NCI-H345 treated with DMSO at 0.1 percent for 48 hours (cell line): ENCODE measurements around the gene EID2.

Source experiments
- DNase-seq: peaks from one replicate; lab custom pipeline; 2025; ENCODE audit not compliant: unreplicated experiment; lab: John Stamatoyannopoulos, UW

EID2 gene, protein sequence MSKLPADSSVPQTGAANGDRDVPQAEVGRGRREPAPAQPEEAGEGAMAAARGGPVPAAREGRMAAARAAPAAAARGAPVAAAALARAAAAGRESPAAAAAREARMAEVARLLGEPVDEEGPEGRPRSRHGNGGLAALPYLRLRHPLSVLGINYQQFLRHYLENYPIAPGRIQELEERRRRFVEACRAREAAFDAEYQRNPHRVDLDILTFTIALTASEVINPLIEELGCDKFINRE

DNA sequence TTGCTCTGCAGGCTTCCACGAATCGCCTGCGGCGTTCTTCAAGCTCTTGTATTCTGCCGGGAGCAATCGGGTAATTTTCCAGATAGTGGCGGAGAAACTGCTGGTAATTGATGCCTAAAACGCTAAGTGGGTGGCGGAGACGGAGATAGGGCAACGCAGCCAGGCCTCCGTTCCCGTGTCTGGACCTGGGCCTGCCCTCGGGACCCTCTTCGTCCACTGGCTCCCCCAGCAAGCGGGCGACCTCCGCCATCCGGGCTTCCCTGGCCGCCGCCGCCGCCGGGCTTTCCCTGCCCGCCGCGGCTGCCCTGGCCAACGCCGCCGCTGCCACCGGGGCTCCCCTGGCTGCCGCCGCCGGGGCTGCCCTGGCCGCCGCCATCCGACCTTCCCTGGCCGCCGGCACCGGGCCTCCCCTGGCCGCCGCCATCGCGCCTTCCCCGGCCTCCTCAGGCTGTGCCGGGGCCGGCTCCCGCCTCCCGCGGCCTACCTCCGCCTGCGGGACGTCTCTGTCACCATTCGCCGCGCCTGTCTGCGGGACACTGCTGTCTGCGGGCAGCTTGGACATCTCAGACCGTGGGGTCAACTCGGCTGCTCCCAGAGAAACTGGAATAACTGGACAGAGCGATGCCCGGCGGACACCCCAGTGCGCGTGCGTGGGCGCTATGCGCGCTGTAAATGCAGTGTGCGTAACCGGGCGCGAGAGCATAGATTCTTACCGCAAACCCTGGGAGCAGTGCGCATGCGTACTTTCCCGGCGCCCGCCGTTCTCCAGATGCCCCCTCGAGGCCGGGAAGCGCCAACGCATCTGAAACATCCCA lies at the start of gene EID2:
EID2 (minus strand) TSS at position 644 of the 815 bp plus-strand sequence; CDS start at position 562, 82 bp downstream.
- peak; percentile 100 for DNase-seq

DNA sequence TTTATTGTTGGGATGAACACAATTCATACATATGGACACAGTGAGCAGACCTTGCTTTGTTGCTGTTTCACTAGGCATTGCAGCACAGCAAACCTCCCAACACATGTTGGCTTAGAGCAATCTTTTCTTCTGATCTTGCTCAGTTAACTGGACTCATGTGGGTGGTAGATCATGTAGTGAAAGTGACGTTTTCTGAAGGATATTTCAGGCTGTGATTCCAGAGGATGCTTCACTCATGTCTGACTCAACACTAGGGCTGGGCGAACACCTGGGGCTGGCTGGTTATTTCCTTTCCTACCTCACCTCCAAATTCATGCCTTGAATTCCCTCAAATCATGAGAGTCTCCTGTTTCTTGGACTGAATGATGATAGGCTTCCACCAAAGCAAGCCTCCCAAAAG lies 48.1 kb upstream of the EID2 start:
- DNase-seq = no peak

DNA sequence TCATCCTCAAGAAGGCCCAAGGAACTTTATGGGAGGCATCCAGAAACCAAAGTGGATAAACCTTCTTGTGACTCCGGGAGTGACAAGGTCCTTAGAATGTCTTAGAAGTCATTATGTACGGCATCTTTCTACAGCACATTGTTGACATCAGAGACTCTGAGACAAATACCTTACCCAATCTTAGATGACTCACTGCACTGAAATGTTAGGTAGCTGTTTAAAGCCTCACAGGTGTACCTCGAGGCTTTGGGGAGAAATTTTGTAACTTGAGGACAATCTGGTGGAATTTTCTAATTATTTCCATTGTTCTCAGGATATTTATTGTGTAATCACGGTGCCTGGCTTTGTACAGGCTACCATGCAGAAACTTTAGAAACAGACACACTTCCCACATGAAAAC lies 47.5 kb upstream of the EID2 start:
- no peak for DNase-seq

DNA sequence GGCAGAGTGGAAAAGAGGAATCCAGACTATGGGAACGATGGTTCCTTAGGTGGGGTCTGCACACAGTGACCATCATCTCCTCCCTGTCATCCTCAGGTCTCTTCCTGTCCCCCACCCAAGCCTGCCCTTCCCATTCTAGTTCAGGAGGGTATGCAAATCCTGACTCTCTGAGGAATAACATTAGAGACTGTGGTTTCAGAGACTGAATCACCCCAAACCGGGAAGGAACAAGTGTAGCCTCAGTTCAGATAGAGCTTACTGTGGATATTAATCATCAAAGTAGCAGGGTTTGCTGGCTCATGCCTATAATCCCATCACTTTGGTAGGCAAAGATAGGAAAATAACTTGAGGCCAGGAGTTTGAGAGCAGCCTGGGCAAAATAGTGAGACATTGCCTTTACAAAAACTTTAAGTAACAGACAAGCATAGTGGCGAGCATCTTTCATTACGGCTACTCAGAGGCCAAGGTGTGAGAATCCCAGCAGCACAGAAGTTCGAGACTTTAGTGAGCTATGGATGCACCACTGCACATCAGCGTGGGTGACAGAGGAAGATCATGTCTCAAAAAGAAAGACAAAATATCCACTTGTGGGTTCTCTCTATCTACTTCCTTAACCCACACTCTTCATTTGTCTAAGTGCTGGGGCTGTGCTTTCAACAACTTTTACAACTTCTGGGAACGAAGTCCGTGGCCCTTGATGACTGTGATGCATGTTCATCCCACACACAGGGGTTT lies 43.1 kb upstream of the EID2 start:
- DNase-seq = no peak

DNA sequence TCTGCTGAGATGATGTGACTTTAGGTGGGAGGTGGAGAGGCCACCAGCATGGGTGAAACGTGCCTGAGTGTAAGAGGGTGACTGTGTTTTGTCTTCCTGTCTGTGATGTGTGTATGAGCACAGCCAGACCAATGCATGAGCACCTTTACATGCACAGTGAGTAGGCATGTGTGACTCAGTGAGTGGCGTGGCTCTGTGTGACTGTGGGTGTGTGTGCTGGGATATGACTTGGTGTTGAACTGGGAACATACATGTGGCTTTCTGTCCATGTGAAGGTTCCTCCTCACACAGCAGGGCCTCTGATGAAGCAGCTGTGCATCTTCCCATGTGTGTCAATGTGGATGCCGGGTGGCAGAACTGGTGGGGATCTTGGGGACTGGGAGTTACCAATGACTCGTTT lies 42.5 kb upstream of the EID2 start:
- DNase-seq = no peak

DNA sequence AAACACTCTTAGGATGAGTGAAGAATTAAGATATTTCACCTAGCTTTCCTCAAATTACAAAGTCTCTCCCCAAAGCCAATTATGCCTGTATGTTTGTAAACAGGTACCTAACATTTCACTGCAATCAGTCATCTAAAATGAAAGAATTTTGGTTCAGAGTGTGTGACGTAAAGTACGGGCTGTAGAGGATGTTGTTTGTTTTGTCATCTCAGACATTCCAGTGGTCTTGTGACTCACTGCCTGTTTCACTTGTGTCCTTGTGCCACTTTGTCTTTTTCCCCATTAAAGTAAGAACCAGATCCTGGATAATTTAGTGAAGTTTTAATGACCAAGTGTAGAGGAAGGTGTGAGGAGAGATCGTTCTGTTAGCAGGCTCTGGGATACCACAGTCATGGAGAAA lies 28.6 kb upstream of the EID2 start:
- no peak for DNase-seq

DNA sequence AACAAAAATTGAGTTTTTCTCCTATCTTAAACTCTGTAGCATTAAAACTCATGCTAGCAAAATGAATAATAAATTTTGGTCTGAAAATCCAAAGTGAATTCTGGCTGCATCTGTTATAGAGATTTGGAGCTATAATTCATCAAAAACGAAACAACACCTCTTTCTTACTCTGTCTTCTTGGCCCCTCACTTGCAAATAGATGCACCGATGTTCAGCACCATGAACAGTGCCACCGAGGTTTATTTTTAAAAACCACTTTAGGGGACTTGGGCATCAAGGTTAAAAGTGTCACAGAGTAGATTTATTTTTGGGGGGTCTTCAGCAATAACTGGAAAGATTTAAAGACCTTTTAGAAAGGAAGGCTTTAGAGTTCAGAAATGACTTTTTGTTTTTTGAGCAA lies 26.1 kb upstream of the EID2 start:
- DNase-seq = no peak

DNA sequence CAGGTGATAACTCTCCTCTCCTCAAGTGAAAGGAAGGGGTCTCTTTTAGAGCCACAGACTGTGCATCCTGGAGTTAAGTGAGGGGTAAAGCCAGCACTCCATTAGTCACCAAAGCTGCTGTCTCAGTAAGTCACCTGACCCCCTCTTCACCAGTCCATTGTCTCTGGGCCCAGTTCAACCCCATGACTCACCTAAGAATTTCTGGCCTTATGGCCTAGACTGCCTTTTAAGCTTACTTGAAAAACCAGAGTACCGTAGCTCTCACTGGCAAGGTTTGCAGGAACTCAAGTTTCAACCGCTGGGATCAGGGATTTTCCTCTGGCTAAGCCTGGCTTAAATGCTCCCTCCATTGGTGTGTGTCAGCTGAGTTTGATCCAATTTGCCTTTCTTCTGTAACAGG lies 23.4 kb upstream of the EID2 start:
- DNase-seq = no peak

DNA sequence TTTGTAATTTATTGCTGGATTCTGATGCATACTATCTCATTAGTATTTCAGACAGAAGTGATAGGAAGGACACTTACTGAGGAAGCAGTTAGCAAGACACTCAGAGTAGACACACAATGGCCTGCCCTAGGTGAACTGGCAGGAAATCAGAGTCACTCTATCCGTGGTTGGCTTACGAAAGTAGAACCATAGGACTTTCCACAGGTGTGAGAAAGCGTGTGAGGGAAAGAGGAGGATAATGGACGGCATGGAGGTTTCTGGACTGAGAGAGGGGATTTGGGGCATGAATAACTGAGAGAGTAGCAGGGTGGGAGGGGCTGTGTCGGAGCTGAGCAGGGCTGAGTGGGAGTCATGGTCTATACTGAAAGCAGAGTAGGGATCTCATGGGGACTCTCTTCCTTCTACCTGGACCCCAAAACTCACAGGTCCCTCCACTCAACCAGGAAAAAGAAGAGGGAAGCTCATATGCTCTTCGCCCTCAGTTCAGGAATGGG lies 18.7 kb upstream of the EID2 start:
- no peak for DNase-seq

DNA sequence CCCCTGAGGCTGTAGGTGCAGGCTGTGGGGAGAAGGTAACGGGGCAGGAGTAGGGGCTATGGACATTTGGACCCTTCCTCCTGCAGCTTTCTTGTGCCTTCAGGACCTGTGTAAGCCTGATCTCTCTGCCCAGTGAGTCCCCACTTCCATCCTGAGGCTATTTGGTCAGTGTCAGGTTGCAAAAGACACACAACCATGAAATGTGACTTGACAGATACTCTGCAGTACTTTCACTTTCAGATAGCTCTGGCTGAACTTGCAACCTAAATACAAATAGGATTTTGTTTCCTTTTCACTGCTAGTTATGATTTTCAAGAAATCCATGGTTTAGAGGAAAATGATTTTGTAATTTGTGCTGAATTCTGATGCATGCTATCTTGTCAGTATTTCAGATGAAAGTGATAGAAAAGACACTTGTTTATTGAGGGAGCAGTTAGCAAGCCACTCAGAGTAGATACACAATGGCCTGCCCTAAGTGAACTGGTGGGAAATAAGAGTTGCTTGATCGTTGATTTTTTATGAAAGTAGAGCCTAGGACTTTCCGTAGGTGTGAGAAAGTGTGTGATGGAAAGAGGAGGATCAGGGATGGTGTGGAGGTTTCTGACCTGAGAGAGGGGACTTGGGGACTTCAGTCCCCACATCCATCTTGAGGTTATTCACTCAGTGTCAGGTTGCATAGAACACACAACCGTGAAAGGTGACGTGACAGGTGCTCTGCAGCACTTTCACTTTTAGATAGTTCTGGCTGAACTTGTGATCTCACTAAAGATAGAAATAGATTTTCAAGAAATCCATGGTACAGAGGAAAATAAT lies 18.1 kb upstream of the EID2 start:
- DNase-seq = peak; percentile 23

DNA sequence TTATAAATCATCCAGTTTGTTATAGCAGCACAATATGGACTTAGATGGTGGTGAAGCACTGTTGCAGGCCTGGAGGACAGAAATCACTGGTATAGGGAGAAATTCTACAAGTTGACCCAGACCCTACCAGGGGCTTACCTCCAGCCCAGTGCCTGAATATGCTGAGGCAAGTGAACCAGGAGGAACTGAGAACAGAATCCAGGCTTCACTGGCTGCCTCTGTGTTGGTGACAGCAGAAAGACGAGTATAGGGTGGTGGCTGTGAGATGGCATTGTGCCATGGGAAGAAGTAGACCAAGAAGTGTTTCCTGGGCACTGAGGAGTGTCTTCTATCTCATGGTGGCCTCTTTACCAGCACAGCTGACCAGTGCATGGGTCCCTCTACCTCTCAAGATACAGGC lies 15.9 kb upstream of the EID2 start:
- DNase-seq = no peak

DNA sequence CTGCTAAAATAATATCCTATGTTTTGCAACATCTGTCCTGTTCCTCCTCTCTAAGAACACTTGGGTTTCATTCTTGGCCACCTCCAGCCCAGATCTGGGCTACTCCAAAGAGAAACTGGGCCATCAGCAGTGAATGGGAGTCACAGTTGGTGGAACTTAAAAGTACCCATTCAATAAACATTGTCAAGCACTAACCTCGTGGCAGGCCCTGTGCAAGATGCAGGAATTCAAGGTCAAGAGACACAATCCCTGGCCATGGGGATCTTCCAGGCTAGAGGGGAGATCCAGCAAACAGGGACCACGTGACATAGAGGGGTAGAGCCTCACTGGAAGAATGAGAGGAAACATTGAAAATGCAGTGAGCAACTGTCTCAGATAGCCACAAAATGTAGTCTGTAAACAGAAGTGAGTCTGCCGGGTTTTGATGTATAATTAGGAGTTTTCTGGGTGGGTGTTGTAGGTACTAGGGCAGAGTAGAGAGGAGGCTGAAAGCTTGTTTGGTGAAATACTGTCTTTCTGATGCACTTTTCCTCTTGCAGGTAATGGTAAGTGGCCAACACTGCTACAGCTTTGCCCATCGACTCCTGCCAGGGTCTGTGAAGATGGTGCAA lies 14.8 kb upstream of the EID2 start:
- DNase-seq = no peak

DNA sequence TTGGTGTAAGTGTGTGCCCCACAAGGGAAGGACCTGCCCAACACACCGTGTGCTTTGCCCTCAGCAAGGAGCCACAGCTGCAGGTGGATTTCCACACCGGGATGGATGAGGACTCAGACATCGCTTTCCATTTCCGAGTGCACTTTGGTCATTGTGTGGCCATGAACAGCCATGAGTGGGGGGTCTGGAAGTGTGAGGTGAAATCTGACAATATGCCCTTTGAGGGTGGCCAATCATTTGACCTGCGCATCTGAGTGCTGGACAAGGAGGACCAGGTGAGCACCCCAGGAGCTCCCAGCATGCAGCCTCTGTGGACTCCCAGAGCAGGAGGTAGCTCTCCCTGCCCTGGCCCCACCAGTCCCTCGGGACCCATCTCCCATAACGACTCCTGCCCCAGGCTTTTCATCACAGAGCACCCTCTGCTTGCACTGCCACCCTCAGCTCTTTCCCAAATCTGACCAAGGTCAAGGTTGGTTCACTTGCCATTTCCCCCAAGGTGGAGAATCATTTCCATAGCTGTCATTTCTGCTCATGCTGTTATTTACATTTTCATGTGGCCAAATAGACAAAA lies 13.2 kb upstream of the EID2 start:
- DNase-seq = no peak

DNA sequence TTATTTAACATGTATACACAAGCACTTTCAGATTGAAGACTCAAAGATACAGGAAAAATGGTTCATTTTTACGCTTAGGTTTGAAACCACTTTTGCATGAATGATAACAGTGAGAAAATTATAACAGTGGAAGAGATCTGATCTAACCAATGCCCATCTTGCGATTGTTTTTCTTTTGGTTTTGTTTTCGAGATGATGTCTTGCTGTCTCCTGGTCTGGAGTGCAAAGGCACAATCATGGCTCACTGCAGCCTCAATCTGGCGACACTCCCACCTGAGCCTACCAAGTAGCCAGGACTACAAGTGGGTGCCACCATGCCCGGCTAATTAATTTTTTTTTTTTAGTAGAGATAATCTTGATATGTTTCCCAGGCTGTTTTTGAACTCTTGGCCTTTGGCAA lies 10.2 kb upstream of the EID2 start:
- DNase-seq = no peak

DNA sequence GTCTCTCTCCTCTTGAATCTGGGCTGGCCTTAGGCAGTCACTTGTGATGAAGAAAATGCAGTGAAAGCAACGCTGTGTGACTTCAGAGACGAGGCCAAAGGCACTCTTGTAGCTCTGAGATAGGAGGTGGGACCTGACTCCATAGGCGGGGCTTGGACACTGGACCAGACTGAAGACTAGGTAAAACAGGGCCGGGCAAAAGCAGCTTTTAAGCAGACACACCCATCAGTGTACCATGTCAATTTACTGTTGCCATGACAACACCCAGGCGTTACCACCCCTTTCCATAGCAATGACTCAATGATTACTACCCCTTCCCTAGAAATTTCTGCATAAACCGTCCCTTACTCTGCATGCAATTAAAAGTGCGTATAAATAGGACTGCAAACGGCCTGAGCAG lies 6.6 kb upstream of the EID2 start:
- no peak for DNase-seq

DNA sequence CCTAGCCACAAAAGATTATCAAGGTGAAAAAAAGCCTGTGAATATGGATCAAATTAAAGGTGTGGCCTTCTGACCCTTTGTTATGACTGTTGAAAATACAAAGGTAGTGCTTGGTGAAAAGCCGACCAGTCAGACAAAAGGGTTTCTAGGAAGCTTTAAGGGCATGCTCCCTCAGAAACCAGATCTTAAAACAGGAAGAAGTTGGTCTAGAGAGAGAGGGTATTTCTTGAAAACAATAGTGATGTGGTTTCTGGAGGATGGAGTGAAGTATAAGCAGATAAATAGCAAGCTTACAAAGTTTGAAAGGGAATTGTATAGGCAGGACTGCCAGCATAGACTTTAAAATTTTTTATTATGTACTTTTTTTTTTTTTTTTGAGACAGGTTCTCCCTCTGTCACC lies 5.0 kb upstream of the EID2 start:
- DNase-seq = no peak

DNA sequence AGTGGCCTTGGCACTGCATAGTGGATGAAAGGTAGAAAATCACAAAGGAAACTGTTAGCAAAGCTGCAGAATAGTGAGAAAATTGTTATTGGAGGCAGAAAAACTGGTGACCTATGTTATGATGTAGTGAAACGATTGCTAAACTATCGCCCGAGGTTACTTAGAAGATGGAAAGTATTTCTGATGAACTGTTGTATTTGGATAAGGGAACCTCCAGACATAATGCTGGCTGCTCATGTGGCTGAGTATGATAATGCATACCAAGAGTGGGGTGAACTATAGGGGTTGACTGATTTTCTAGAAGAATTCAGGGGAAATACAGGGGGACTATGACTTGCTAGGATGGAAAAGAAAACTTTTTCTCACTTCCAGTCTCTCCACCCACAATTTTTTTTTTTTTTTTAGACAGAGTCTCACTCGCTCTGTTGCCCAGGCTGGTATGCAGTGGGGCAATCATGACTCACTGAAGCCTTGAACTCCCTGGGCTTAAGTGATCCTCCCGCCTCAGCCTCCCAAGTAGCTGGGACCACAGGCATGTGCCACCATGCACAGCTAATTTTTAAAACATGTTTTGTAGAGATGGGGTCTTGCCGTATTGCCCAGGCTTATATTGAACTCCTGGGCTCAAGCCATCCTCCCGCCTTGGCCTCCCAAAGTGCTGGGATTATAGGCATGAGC lies 4.4 kb upstream of the EID2 start:
- DNase-seq = no peak

DNA sequence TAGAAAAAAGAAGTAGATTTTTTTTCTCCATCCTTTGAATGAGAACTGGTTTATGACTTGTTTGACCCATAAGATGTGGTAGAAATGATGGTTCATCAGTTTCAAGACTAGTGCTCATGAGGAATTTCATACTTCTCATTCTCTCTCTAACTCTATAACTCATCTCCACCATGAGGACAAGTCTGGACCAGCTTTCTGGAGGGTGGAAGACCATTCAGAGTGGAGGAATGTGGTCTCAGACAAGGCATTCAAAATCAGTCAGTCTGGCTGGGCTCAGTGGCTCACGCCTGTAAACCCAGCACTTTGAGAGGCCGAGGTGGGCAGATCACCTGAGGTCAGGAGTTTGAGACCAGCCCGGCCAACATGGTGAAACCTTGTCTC lies 3.5 kb upstream of the EID2 start:
- DNase-seq = no peak

DNA sequence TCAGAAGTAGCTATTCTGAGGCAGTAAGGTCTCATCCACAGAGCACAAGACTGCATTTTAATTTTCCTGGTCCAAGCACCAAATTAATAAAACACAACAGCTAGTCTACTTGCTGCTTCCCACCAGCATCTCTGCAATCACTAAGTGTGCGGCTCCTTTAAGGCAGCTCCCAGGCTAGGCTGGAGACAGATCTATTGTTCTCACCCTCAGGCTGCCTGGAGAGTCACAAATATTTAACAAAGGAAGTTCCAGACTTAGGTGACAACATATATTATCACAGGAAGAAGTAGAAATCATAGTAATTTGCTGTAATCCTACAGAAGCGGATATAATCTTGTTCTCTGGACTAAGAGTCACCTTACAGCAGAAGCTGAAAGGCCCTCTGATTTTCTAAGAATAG lies 2.2 kb upstream of the EID2 start:
- no peak for DNase-seq

DNA sequence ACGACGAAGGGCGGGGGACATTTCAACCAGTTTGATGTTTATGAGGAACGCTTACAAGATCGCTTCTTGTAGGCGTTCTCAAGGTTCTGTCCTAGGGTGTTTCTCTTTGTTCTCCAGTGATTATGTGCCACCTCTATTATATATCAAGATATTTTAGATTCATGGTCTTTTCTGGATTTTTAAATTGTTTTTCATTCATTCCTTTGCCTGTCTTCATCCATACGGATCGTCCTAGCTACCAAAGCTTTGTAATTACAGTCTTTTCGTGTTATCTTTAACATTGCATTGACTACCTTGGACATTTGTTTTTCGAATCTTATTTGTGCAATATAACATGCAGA lies 342 bp upstream of the EID2 start:
- DNase-seq = no peak
